Activated gamma-delta T cell treated with Interleukin-2 at 50 U/mL for 16 hours (primary cell): ENCODE data around the gene A1BG.
"Not testable (repeated sequence)": the region's sequence is repeated elsewhere in the genome, so short reads cannot be mapped to it uniquely, and the experiment has no call there.

ENCODE experiments used
- DNase-seq: peaks from one replicate; pipeline ENCODE4 v3.0.0-alpha.2; 2020

The A1BG gene

DNA sequence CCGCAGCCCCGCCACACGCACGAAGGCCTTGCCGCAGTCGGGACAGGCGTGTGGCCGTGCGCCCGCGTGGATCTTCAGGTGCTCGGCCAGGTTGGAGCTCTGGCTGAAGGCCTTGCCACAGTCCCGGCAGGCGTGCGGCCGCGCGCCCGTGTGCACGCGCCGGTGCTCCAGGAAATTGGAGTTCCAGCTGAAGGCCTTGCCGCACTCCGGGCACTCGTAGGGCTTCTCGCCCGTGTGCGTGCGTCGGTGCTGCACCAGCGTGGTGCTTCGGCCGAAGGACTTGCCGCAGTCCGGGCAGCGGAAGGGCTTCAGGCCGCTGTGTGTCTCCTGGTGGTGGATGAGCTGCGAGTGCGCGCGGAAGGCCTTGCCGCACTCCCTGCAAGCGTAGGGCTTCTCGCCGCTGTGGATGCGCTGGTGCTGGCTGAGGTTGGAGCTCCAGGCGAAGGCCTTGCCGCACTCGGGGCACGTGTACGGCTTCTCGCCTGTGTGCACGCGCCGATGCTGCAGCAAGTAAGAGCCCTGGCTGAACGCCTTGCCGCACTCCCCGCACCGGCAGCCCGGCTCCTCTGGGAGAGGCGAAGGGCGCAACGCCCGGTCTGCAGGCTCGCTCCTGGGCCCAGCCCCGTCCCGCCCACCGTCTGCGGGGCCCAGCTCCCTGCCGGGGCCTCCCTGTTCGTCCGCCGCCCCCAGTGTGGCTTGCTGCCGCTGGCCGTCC is 3.6 kb upstream of the A1BG start:
- no peak for DNase-seq

DNA sequence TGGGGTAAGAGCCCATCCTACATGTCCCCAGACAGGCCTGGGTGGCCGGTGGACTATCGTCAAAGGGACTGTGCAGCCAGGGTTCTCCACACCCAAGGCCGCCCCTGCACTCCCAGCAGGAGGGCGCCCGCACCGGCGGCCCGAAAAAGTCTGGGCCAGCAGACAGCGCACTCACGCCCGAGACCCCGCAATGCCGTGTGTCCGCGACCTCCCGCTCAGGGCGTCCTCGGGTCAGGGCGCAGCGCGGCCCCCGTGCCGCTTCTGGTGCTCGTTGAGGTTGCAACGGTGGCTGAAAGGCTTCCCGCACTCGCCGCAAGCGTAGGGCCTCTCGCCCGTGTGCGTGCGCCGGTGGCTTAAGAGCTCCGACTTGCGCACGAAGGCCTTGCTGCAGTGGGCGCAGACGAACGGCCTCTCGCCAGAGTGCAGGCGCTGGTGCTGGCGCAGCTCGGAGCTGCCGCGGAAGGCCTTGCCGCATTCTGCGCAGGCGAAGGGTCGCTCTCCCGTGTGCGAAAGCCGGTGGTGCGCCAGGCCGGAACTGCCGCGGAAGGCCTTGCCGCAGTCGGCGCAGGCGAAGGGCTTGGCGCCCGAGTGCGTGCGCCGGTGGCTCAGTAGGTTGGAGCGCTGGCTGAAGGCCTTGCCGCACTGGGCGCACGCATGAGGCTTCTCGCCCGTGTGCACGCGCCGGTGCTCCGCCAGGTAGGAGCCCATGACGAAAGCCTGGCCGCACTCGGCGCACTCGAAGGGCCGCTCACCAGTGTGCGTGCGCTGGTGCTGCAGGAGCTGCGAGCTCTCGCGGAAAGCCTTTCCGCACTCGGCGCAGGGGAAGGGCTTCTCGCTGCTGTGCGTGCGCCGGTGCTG is 2.8 kb upstream of the A1BG start:
- peak; percentile 34 for DNase-seq

- DNase-seq, result no peak
These were observed 2.0 kb upstream of the A1BG start for GRCh38 chr19:58355215-58355796.

DNA sequence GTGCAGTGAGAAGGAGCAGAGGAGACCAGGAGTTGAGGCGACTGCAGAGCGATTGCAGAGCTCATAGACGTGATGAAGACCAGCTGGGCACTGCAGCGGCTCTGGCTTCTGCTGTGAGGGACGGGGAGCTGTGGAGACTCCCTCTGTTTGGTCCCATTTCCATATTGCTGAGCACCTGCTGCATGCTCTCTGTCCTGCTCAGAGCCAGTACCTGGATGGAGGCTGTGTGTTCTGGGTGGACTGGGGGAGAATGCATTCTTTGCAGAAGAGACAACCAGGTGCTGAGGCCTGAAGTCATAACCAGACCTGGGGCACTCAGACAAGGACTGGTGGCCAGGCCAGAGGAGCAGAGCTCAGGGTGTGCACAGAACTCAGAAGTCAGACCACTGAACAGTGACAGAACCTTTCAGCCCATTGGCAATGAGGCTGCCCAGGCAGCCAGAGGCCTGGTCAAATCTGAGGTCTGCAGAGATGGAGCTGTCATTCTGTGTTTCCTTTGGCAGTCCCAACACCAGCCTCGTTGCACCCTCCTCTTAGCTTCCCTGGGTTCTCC is 1.3 kb upstream of the A1BG start:
- DNase-seq, result no peak

DNA sequence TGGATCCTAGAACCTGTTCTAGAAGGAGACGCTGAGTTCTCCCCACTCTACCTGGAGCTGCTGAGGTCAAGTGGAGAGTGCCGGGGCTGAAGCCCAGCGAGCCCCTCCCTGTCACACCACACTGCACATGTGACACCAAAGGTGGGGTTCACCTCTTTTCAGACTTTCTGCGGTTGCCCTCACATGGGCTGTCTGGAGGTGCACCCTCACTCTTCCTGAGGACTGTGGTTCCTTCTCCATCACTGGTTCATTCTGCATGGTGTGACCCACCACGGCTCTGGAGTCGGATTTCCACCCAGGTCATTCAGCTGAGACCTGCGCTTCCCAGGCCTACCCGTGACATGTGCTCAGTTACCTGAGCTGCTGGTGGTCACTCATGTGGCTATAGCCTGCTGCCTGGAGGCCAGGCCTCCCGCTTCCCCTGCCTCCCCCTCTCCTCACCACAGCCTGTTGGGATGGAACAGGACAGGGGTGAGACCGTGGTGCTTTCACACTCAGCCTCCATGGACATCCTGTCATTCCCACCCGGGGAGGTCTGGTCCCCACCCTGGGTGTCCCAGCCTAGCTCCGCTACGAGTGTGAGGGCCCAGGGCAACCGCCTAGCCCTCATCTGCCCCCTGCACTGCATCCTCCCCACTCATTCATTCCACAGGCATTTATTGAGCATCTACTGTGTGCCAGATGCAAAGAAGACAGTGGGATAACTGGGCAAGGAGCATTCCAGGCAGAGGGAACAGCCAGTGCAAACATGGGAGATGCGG is 605 bp upstream of the A1BG start:
- no peak for DNase-seq

- no peak for DNase-seq
These were observed 1.1 kb downstream of the A1BG start for GRCh38 chr19:58351990-58352755.

DNA sequence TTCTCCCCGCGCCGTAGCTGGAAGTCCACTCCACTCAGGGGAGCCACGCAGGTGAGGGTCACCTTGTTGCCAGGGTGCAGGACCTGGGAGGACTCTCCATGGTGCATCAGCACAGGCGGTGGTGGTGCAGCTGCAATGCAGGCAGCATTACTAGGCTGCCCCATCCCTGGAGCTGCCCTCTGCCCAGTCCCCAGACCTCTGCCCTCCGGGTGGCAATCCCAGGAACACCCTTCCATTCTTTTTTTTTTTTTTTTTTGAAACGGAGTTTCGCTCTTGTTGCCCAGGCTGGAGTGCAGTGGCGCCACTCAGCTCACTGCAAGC is 1.8 kb downstream of the A1BG start:
- DNase-seq, result no peak

DNA sequence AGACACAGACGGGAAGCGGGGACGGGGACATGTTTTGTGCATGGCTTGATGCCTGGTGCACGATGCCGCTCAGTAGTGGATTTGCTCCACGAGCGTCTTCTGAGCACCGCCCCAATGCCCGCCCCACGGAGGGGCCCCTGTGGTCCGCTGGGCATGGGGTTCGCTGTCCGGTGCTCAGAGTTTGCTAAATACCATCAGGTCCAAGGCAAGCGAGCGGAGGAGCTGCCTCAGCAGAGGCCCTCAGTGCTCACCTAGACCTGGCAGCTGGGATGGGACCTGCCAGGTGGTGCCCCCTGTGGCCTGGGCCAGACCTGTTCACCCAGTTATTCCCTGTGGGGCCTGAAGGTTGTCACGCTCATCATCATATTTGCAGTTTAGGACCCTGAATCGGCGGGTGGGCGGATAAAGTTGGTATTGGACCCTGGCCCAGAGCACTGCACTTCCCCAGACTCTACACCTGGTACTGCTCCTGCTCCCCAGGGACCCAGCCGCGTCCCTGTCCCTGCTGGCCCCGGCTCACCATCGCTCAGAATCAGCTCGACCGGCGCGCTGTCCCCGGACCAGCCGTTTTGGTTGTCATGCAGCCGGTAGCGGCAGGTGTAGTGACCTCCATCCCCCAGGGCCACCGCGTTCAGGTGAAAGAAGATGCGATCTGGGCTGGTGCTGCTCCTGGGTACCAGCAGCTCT is 2.3 kb downstream of the A1BG start:
- DNase-seq, result no peak

DNA sequence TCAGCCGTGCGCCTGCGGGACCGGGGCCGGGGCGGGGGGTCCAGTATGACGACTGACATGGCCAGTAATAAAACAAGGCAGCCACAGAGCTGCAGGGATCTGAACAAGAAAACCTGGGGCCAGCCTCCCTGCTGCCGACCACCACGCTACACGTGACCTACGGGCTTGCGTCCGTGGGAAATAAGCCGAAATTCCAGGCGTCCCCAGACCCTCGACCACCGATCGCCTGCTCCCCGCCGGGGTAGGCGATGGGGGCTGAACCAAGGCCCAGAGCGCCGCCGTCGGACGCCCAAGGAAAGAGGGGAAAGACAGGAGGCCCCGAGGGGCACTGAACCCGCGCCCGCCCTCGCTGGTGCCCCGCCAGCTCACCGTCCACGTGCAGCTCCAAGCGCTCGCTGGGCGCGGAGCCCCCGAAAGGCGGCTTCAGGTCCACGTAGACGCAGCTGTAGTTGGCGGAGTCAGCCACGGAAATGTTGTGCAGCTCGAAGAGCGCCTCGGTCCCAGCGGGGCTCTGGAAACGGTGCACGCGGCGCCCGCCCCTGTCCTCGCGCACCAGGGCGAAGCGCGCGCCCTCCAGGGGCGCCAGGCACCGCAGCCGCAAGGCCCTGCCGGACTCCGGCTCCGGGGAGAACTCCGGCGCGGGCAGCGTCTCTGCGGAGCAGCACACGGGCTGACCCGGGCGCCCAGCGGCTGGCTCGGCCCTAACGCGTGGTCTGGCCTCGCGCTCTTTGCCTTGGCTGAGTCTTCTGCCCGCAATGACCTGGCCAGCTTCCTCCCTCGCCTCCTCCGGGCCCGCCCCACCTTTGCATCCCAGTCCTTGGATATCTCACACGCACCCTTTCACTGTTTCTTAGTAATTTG is 3.1 kb downstream of the A1BG start:
- no peak for DNase-seq

DNA sequence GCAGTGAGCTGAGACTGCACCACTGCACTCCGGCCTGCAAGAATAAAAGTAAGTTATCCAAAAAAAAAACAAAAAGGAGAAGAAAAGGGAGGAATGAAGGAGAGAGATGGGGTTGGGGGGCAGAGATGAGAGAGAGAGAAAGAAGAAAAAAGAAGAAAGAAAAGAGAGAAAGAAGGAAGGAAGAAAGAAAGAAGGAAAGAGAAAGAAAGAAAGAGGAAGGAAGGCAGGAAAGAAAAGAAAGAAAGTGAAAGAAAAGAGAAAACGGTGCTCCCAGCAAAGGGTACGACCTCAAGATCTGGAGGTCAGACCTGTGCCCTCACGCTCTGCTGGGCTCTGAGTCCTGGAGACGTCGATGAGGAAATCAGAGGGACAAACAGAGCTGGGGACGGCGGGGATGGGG is 3.7 kb downstream of the A1BG start:
- DNase-seq, result no peak

- not testable (repeated sequence) for DNase-seq
These were observed 5.2 kb downstream of the A1BG start for GRCh38 chr19:58348080-58348479.

DNA sequence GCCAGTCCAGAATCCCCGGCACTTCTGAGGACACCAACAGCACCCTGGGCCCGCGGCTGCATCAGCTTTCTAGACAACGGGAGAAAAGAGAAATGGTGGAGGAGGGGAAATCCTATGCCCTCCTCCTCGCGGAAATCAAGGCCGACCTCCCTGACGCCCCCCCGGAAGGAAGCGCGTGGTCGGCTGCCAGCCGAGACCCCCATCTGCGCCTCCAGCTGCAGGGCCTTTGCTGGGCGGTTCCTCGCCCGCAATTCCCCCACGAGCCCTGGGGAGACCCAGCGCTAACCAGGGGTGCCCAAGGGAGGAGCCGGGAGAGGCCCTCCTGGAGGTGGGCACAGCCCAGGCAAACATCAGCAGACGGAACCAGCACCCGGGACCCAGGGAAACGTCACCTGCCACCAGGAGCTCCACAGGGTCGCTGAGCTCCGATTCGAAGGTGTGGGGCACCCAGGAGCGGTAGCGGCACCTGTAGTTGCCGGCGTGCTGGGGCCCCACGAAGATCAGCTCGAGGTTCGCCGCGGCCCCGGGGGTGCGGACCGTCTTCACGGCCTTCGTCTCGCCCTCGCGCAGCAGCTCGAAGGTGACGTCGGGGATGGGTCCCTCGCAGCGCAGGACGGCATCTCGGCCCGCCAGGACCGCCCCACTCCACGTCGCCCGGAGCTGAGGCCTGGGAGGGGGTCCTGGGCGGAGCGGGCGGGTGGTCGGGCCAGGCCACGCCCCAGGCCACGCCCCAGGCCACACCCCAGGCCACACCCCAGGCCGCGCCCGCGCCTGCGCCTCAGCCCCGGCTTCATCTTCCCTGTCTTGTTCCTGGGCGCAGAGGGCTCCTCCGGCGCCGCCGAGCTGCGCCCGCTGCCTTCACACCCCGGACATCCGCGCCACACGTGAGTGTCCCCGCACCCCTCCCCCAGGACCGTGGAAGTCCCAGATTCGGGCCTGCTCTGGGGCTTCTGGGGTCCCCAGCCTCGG is 6.0 kb downstream of the A1BG start:
- peak; percentile 59 for DNase-seq

GRCh38 chr19:58345558-58345957 is 7.7 kb downstream of the A1BG start:
- DNase-seq, result no peak

- DNase-seq, result no peak
These were observed 14.3 kb downstream of the A1BG start for GRCh38 chr19:58338825-58339558.

- DNase-seq, result no peak
These were observed 15.0 kb downstream of the A1BG start for GRCh38 chr19:58338336-58338735.

- no peak for DNase-seq
These were observed 16.5 kb downstream of the A1BG start for GRCh38 chr19:58336820-58337219.

DNA sequence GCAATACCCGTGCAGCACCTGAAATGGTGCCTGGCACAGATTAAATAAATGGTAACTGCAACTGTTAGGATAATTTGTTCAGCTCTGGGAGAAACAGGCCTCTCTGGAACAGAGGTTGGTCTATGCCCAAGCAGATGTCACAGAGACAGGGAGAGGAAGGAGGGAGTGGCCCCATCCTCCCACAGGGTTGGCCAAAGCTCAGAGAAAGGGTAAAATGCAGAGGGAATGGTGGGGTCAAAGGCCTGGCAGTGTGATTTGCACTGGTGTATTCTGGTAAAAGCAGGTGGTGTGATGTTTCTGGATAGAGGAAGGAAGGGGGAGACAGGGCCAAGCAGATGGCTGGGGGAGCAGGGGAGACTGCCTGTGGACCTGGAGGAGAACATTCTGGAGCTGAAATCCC is 17.1 kb downstream of the A1BG start:
- no peak for DNase-seq

DNA sequence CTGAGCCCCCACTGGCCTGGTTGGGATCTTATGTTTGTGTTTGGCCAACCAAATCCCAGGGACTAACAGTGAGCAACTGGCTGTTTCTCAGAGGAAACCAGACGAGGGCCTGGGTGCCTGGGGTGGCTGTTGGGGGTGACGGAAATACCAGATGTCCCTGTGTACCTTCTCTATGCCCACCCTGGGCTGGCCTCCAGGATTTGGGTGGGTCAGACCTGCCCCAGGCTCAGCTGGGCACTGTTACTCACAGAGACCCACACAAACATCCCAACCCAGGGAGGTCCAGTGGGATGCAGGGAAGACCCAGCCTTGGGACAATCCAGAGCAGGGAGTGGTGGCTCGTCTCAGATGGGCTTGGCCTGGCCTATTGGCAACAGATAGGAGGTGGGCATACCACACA is 17.7 kb downstream of the A1BG start:
- DNase-seq, result no peak
